Measurements from ENCODE around the gene PFKFB2. TPM values are rescaled to one million over a fixed set of nuclear protein-coding genes. Genes with fewer than 3 reads are reported as not detected.

The PFKFB2 gene
- total and polyA plus RNA-seq, 2 of the 8 experiments (the other 6 are each of a cell fraction or from before 2014, with no cell fraction given), result 6.7 to 19.1 TPM

DNA sequence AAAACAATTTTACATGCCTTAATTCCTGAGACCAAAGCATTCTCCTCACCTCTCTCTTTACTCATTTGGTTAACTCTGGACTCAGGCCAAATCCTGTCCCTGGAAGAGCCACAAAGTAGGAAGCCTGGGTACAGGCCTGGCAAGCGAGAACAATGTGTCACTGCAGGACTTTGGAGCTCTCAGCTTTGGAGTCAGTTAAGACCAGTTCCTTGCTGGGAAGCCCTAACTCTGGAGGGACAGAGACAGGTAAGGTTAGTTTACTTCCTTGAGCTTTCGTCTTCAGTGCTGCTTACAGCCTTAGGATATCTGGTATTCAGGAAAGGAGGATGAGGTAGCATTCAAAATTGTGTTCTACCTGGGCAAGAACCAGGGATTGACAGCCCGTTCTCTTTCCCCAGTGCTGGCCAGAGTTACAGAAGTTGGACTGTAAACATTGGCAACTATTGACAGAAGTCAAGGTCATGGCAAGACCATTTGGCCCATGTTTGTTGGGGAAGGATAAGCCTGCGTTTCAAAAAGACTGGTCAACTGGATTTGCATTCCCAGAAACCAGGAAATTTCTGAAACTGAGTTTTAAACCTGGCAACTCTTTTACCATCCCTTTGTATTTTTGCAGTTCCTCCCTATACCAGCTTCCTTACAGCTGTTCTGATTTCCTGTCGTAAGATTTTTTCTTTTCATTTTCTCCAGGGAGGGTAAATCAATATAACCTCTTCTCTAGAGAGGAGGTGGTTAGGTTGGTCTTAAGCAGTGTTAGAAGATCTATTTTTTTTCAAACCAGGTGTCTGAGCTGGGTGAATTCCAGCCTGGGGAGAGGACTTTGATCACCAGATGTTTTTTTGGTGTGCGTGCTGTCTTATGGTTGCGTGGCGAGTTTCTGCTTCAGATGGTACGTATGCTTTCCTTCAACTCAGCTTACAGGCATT is 35.9 kb downstream of the PFKFB2 start, which contains the start of gene C4BPB (continued):
- TF ChIP-seq SP4 (IDR thresholded peaks at IDR 0.05; ENCODE audit: low read length) (no peak), SIN3A (conservative IDR thresholded peaks at IDR 0.05 in 1 of 2, IDR thresholded peaks at IDR 0.05 in 1 of 2; ENCODE audit: low read depth in 1 of 2, low read length in 2 of 2) (no peak), SIX5 (IDR thresholded peaks at IDR 0.05; ENCODE audit: low read depth, low read length) (no peak), JUND (IDR thresholded peaks at IDR 0.05; ENCODE audit: low read length) (no peak)
- TF ChIP-seq, protein P1, sequence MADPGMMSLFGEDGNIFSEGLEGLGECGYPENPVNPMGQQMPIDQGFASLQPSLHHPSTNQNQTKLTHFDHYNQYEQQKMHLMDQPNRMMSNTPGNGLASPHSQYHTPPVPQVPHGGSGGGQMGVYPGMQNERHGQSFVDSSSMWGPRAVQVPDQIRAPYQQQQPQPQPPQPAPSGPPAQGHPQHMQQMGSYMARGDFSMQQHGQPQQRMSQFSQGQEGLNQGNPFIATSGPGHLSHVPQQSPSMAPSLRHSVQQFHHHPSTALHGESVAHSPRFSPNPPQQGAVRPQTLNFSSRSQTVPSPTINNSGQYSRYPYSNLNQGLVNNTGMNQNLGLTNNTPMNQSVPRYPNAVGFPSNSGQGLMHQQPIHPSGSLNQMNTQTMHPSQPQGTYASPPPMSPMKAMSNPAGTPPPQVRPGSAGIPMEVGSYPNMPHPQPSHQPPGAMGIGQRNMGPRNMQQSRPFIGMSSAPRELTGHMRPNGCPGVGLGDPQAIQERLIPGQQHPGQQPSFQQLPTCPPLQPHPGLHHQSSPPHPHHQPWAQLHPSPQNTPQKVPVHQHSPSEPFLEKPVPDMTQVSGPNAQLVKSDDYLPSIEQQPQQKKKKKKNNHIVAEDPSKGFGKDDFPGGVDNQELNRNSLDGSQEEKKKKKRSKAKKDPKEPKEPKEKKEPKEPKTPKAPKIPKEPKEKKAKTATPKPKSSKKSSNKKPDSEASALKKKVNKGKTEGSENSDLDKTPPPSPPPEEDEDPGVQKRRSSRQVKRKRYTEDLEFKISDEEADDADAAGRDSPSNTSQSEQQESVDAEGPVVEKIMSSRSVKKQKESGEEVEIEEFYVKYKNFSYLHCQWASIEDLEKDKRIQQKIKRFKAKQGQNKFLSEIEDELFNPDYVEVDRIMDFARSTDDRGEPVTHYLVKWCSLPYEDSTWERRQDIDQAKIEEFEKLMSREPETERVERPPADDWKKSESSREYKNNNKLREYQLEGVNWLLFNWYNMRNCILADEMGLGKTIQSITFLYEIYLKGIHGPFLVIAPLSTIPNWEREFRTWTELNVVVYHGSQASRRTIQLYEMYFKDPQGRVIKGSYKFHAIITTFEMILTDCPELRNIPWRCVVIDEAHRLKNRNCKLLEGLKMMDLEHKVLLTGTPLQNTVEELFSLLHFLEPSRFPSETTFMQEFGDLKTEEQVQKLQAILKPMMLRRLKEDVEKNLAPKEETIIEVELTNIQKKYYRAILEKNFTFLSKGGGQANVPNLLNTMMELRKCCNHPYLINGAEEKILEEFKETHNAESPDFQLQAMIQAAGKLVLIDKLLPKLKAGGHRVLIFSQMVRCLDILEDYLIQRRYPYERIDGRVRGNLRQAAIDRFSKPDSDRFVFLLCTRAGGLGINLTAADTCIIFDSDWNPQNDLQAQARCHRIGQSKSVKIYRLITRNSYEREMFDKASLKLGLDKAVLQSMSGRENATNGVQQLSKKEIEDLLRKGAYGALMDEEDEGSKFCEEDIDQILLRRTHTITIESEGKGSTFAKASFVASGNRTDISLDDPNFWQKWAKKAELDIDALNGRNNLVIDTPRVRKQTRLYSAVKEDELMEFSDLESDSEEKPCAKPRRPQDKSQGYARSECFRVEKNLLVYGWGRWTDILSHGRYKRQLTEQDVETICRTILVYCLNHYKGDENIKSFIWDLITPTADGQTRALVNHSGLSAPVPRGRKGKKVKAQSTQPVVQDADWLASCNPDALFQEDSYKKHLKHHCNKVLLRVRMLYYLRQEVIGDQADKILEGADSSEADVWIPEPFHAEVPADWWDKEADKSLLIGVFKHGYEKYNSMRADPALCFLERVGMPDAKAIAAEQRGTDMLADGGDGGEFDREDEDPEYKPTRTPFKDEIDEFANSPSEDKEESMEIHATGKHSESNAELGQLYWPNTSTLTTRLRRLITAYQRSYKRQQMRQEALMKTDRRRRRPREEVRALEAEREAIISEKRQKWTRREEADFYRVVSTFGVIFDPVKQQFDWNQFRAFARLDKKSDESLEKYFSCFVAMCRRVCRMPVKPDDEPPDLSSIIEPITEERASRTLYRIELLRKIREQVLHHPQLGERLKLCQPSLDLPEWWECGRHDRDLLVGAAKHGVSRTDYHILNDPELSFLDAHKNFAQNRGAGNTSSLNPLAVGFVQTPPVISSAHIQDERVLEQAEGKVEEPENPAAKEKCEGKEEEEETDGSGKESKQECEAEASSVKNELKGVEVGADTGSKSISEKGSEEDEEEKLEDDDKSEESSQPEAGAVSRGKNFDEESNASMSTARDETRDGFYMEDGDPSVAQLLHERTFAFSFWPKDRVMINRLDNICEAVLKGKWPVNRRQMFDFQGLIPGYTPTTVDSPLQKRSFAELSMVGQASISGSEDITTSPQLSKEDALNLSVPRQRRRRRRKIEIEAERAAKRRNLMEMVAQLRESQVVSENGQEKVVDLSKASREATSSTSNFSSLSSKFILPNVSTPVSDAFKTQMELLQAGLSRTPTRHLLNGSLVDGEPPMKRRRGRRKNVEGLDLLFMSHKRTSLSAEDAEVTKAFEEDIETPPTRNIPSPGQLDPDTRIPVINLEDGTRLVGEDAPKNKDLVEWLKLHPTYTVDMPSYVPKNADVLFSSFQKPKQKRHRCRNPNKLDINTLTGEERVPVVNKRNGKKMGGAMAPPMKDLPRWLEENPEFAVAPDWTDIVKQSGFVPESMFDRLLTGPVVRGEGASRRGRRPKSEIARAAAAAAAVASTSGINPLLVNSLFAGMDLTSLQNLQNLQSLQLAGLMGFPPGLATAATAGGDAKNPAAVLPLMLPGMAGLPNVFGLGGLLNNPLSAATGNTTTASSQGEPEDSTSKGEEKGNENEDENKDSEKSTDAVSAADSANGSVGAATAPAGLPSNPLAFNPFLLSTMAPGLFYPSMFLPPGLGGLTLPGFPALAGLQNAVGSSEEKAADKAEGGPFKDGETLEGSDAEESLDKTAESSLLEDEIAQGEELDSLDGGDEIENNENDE (IDR thresholded peaks at IDR 0.05; ENCODE audit: insufficient replicate concordance, low read length), result no peak

Measured in H1 (cell line).